ENCODE results near the gene CAPN5.

Gene CAPN5

DNA sequence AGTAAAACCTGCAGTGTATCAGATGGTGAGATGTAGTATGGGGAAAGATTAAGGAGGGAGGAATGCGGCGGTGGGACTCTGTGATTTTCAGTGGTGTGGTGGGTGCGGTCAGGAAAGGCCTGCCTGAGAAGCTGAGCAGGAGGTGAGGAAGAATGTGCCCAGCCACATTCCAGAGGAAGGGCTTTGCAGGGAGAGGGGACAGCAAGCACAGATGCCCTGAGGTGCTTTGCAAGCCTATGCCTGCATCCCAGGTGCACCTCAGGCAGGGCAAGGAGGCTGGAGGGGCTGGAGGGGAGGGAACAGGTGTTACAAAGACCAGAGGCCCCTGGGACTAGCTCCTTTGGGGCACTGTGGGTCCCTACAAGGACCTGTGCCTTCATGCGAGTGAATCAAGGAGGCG, 103.3 kb downstream of the CAPN5 start:
- Histone ChIP-seq H3K9ac (ENCODE audit: low read depth, low read length, poor library complexity) (no peak overlapping the region), H3K4ac (ENCODE audit: low read length) (no peak overlapping the region), H2BK15ac (ENCODE audit: low read length) (peak overlapping the region; percentile 92), H4K91ac (ENCODE audit: low read depth, low read length, poor library complexity) (no peak overlapping the region), H3K27ac (replicated peaks; ENCODE audit: low read length) (no peak overlapping the region), H3K4me3 (ENCODE audit: low read length in 2 of 2) (no peak overlapping the region), H3K4me2 (ENCODE audit: insufficient read depth, low read length, poor library complexity, severe bottlenecking) (no peak overlapping the region), H3K14ac (ENCODE audit: low read length) (no peak overlapping the region), H2AK5ac (ENCODE audit: low read depth, low read length) (peak overlapping the region; percentile 59), H2BK120ac (ENCODE audit: low read depth, low read length) (no peak overlapping the region), H3K4me1 (ENCODE audit: control insufficient read depth in 2 of 2, insufficient read depth in 1 of 2, low read depth in 1 of 2, low read length in 2 of 2) (peaks cover 27 to 32% of the 10 kb centered on the region in 2 donors), H3K27me3 (ENCODE audit: control insufficient read depth in 3 of 3, insufficient read depth in 3 of 3, low read depth in 1 of 3, low read length in 3 of 3) (no peaks in the 10 kb centered on the region), H2AFZ (ENCODE audit: low read length) (no peak overlapping the region), H3K79me1 (ENCODE audit: low read depth, low read length) (no peaks in the 10 kb centered on the region), H2BK12ac (ENCODE audit: low read length) (no peak overlapping the region), H3K36me3 (replicated peaks in 1 of 2; ENCODE audit: control insufficient read depth in 2 of 2, insufficient read depth in 2 of 2, low read length in 2 of 2) (no peaks in the 10 kb centered on the region), H3K18ac (ENCODE audit: low read length) (peak overlapping the region; percentile 66), H2BK5ac (ENCODE audit: low read length) (no peak overlapping the region), H3K9me3 (replicated peaks in 1 of 2; ENCODE audit: control insufficient read depth in 2 of 2, insufficient read depth in 1 of 2, low read depth in 1 of 2, low read length in 2 of 2) (no peaks in the 10 kb centered on the region), H3K23ac (ENCODE audit: low read depth, low read length, poor library complexity) (no peak overlapping the region), H4K8ac (ENCODE audit: low read depth, low read length) (no peak overlapping the region)
- DNase-seq (ENCODE audit: low spot score) = no peak
- WGBS, 2 donors (ENCODE audit: extremely low coverage in 2 of 2, insufficient read length in 2 of 2, insufficient replicate concordance in 1 of 2) = no CpG with 5 or more reads among the region's 5 CpGs

DNA sequence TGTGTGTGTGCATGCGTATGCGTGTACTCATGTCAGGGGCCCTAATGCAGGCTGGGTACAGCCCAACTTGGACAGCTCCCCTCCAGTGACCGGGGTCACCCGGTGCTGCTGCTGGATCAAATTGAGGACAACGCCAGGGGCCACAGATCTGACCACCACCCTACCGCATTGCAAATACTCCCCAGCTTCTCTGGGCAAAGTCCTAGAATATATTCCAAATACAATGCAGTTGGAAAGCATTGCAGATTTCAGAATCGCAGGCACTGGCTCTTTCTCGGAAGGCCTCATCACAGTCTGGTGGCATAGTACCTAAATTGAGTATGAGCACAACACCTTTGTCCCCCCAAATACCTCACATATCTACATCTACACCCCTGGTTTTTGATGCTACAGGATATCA, 104.5 kb downstream of the CAPN5 start:
- no peaks in the 10 kb centered on the region for H3K79me1 ChIP-seq (ENCODE audit: low read depth, low read length)
- no peak overlapping the region for H3K4me3 ChIP-seq (ENCODE audit: low read length in 2 of 2)
- no peak overlapping the region for H2BK120ac ChIP-seq (ENCODE audit: low read depth, low read length)
- peak overlapping the region; percentile 77 for H3K14ac ChIP-seq (ENCODE audit: low read length)
- peak overlapping the region; percentile 92 for H2BK12ac ChIP-seq (ENCODE audit: low read length)
- H2BK15ac ChIP-seq (ENCODE audit: low read length) = peak overlapping the region; percentile 92
- no peak overlapping the region for H2BK5ac ChIP-seq (ENCODE audit: low read length)
- H3K27ac ChIP-seq (replicated peaks; ENCODE audit: low read length) = no peak overlapping the region
- peak overlapping the region; percentile 53 for H3K4ac ChIP-seq (ENCODE audit: low read length)
- H3K27me3 ChIP-seq (ENCODE audit: control insufficient read depth in 3 of 3, insufficient read depth in 3 of 3, low read depth in 1 of 3, low read length in 3 of 3) = no peaks in the 10 kb centered on the region
- peak overlapping the region; percentile 88 for H2AFZ ChIP-seq (ENCODE audit: low read length)
- H3K4me2 ChIP-seq (ENCODE audit: insufficient read depth, low read length, poor library complexity, severe bottlenecking) = no peak overlapping the region
- H3K18ac ChIP-seq (ENCODE audit: low read length) = peak overlapping the region; percentile 87
- H3K9me3 ChIP-seq (replicated peaks in 1 of 2; ENCODE audit: control insufficient read depth in 2 of 2, insufficient read depth in 1 of 2, low read depth in 1 of 2, low read length in 2 of 2) = no peaks in the 10 kb centered on the region
- H2AK5ac ChIP-seq (ENCODE audit: low read depth, low read length) = peak overlapping the region; percentile 99
- H4K91ac ChIP-seq (ENCODE audit: low read depth, low read length, poor library complexity) = peak overlapping the region; percentile 19
- no peak overlapping the region for H4K8ac ChIP-seq (ENCODE audit: low read depth, low read length)
- no peak for DNase-seq (ENCODE audit: low spot score)
- H3K23ac ChIP-seq (ENCODE audit: low read depth, low read length, poor library complexity) = no peak overlapping the region
- peaks cover 38 to 39% of the 10 kb centered on the region in 2 donors for H3K4me1 ChIP-seq (ENCODE audit: control insufficient read depth in 2 of 2, insufficient read depth in 1 of 2, low read depth in 1 of 2, low read length in 2 of 2)
- H3K9ac ChIP-seq (ENCODE audit: low read depth, low read length, poor library complexity) = no peak overlapping the region
- no peaks in the 10 kb centered on the region for H3K36me3 ChIP-seq (replicated peaks in 1 of 2; ENCODE audit: control insufficient read depth in 2 of 2, insufficient read depth in 2 of 2, low read length in 2 of 2)
- no CpG with 5 or more reads among the region's 8 CpGs for WGBS, 2 donors (ENCODE audit: extremely low coverage in 2 of 2, insufficient read length in 2 of 2, insufficient replicate concordance in 1 of 2)

DNA sequence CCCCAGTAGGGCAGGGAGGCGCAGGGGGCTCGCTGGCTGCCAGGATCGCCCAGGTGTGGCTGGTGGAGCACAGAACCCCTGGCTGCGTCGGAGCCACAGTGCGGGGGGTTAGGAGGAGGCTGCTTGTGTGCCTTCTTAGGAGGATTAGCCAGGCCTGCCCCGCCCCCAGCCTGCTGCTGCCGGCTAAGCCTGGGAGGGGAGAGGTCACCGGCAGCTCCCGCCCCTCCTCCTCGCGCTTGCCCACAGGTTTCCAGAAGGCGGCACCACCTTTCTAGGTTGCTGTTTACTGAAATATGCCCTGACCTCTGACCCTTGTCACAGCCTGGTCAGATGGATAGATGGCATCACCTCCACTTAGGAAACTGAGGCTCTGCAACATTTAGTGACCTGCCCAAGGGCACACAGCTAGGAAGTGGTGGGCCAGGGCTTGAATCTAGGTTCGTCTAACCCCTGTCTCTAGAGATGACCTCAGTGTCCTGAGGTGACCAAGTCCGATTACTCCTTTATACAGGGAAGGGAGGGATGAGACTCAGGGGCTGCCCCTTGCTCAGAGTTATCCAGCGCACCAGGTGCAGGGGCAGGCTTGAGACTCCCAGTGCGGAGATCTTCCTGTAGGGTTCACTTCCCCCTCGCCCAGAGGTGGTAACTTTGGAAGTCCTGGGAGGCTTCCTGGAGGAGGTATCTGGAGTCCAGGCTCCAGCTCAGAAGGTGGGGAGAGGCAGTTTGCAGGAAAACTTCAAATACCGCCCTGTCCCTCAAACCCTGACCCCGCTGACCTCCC, 105.3 kb downstream of the CAPN5 start:
- H3K27me3 ChIP-seq (ENCODE audit: control insufficient read depth in 3 of 3, insufficient read depth in 3 of 3, low read depth in 1 of 3, low read length in 3 of 3) = no peaks in the 10 kb centered on the region
- peak overlapping the region; percentile 39 for H3K4me2 ChIP-seq (ENCODE audit: insufficient read depth, low read length, poor library complexity, severe bottlenecking)
- no peak overlapping the region for H4K8ac ChIP-seq (ENCODE audit: low read depth, low read length)
- H2BK120ac ChIP-seq (ENCODE audit: low read depth, low read length) = no peak overlapping the region
- H3K79me1 ChIP-seq (ENCODE audit: low read depth, low read length) = no peaks in the 10 kb centered on the region
- no peak overlapping the region for H3K27ac ChIP-seq (replicated peaks; ENCODE audit: low read length)
- no peak overlapping the region for H4K91ac ChIP-seq (ENCODE audit: low read depth, low read length, poor library complexity)
- H3K4ac ChIP-seq (ENCODE audit: low read length) = no peak overlapping the region
- H3K4me1 ChIP-seq (ENCODE audit: control insufficient read depth in 2 of 2, insufficient read depth in 1 of 2, low read depth in 1 of 2, low read length in 2 of 2) = peaks cover 39% of the 10 kb centered on the region in 2 donors
- H2BK15ac ChIP-seq (ENCODE audit: low read length) = peak overlapping the region; percentile 87
- H3K4me3 ChIP-seq (ENCODE audit: low read length in 2 of 2) = no peak overlapping the region
- WGBS, 2 donors (ENCODE audit: extremely low coverage in 2 of 2, insufficient read length in 2 of 2, insufficient replicate concordance in 1 of 2) = no CpG with 5 or more reads among the region's 20 CpGs
- DNase-seq (ENCODE audit: low spot score) = peak; percentile 67
- no peak overlapping the region for H2BK12ac ChIP-seq (ENCODE audit: low read length)
- peak overlapping the region; percentile 88 for H2AFZ ChIP-seq (ENCODE audit: low read length)
- H3K36me3 ChIP-seq (replicated peaks in 1 of 2; ENCODE audit: control insufficient read depth in 2 of 2, insufficient read depth in 2 of 2, low read length in 2 of 2) = no peaks in the 10 kb centered on the region
- no peak overlapping the region for H3K9ac ChIP-seq (ENCODE audit: low read depth, low read length, poor library complexity)
- no peak overlapping the region for H3K14ac ChIP-seq (ENCODE audit: low read length)
- H3K23ac ChIP-seq (ENCODE audit: low read depth, low read length, poor library complexity) = no peak overlapping the region
- peak overlapping the region; percentile 13 for H2AK5ac ChIP-seq (ENCODE audit: low read depth, low read length)
- no peak overlapping the region for H2BK5ac ChIP-seq (ENCODE audit: low read length)
- no peaks in the 10 kb centered on the region for H3K9me3 ChIP-seq (replicated peaks in 1 of 2; ENCODE audit: control insufficient read depth in 2 of 2, insufficient read depth in 1 of 2, low read depth in 1 of 2, low read length in 2 of 2)
- H3K18ac ChIP-seq (ENCODE audit: low read length) = peak overlapping the region; percentile 69

DNA sequence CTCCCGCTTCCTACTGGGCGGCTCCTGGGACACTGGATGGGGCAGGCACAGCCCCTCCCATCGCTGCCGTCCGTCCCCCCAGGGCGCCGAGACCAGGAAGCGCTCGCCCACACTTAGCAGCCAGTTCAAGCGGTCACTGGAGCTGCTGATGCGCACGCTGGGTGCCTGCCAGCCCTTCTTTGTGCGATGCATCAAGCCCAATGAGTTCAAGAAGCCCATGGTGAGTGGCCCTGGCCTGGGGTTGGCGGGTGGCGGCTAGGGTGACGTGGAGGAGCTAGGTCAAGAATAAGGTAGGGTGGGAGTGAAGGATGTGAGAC, 105.9 kb downstream of the CAPN5 start:
- Histone ChIP-seq H3K4me1 (ENCODE audit: control insufficient read depth in 2 of 2, insufficient read depth in 1 of 2, low read depth in 1 of 2, low read length in 2 of 2) (peaks cover 39% of the 10 kb centered on the region in 2 donors), H2BK12ac (ENCODE audit: low read length) (peak overlapping the region; percentile 47), H4K91ac (ENCODE audit: low read depth, low read length, poor library complexity) (no peak overlapping the region), H3K27me3 (ENCODE audit: control insufficient read depth in 3 of 3, insufficient read depth in 3 of 3, low read depth in 1 of 3, low read length in 3 of 3) (no peaks in the 10 kb centered on the region), H2BK5ac (ENCODE audit: low read length) (peak overlapping the region; percentile 31), H2AFZ (ENCODE audit: low read length) (no peak overlapping the region), H3K36me3 (replicated peaks in 1 of 2; ENCODE audit: control insufficient read depth in 2 of 2, insufficient read depth in 2 of 2, low read length in 2 of 2) (no peaks in the 10 kb centered on the region), H3K4me3 (ENCODE audit: low read length in 2 of 2) (no peak overlapping the region), H3K27ac (replicated peaks; ENCODE audit: low read length) (no peak overlapping the region), H2BK120ac (ENCODE audit: low read depth, low read length) (no peak overlapping the region), H3K79me1 (ENCODE audit: low read depth, low read length) (no peaks in the 10 kb centered on the region), H4K8ac (ENCODE audit: low read depth, low read length) (no peak overlapping the region), H3K9ac (ENCODE audit: low read depth, low read length, poor library complexity) (no peak overlapping the region), H3K9me3 (replicated peaks in 1 of 2; ENCODE audit: control insufficient read depth in 2 of 2, insufficient read depth in 1 of 2, low read depth in 1 of 2, low read length in 2 of 2) (no peaks in the 10 kb centered on the region), H3K23ac (ENCODE audit: low read depth, low read length, poor library complexity) (no peak overlapping the region), H3K4me2 (ENCODE audit: insufficient read depth, low read length, poor library complexity, severe bottlenecking) (no peak overlapping the region), H3K14ac (ENCODE audit: low read length) (no peak overlapping the region), H3K18ac (ENCODE audit: low read length) (peak overlapping the region; percentile 69), H3K4ac (ENCODE audit: low read length) (no peak overlapping the region), H2BK15ac (ENCODE audit: low read length) (peak overlapping the region; percentile 87), H2AK5ac (ENCODE audit: low read depth, low read length) (peak overlapping the region; percentile 13)
- WGBS, 2 donors (ENCODE audit: extremely low coverage in 2 of 2, insufficient read length in 2 of 2, insufficient replicate concordance in 1 of 2) = no CpG with 5 or more reads among the region's 16 CpGs
- DNase-seq (ENCODE audit: low spot score) = no peak

Data from neuronal stem cell (in vitro differentiated cells).